Nephron progenitor cell (in vitro differentiated cells): ENCODE data around the gene BCAM.
A peak's percentile ranks its signal among the peaks of the same experiment; 100 is the strongest.
"Not testable (repeated sequence)": the region's sequence is repeated elsewhere in the genome, so short reads cannot be mapped to it uniquely, and the experiment has no call there.

Experiments used
- DNase-seq: peaks from one replicate; pipeline ENCODE4 v3.0.0; 2021
- H3K27ac Mint-ChIP-seq: 2 replicates; pipeline ENCODE4 v1.8.0; 2021; ENCODE audit warnings: mild to moderate bottlenecking, moderate library complexity, mixed read lengths
- H3K27me3 Mint-ChIP-seq: 2 replicates; pipeline ENCODE4 v1.8.0; 2021; ENCODE audit warnings: mild to moderate bottlenecking, low read depth, mixed read lengths; ENCODE audit not compliant: poor library complexity
- H3K36me3 Mint-ChIP-seq: 2 replicates; pipeline ENCODE4 v1.8.0; 2021; ENCODE audit warnings: low read depth, mixed read lengths
- H3K4me1 Mint-ChIP-seq: 2 replicates; pipeline ENCODE4 v1.8.0; 2021; ENCODE audit warnings: mixed read lengths
- H3K4me3 Mint-ChIP-seq: 2 replicates; pipeline ENCODE4 v1.8.0; 2021; ENCODE audit warnings: mild to moderate bottlenecking, moderate library complexity, mixed read lengths
- H3K9me3 Mint-ChIP-seq: 2 replicates; pipeline ENCODE4 v1.8.0; 2021; ENCODE audit warnings: mild to moderate bottlenecking, moderate library complexity, mixed read lengths
- CTCF ChIP-seq: fragments of 200-600 bp; sonication (generic); IDR thresholded peaks from 2 replicates; pipeline ENCODE4 v1.5.0; 2021; ENCODE audit warnings: antibody characterized with exemption

Gene BCAM

DNA sequence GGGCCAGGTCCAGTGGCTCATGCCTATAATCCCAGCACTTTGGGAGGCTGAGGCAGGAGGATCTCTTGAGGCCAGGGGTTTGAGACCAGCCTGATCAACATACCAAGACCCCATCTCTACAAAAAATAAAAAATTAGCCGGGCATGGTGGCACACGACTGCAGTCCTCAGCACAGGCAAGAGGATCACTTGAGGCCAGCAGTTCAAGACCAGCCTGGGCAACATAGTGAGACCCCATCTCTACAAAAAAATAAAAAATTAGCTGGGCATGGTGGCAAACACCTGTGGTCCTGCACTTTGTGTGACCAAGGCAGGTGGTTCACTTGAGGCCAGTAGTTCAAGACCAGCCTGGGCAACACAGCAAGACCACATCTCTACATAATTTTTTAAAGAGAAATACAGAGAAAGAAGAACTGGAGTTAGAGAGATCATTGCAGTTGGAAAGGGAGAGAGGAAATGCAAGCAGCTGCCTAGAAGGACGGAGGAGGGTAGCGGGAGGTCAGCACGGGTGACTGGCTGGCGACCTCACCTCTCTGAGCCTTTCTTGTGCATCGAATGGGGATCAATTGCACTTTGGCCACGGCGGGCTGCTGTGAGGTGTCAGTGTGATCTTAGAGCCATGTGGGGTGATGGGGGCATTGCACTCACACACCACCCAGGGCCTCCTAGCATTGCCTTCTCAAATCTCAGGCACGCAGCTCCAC is 13.9 kb downstream of the BCAM start:
- Mint-ChIP-seq H3K36me3 (no peaks in the 10 kb centered on the region), H3K9me3 (no peaks in the 10 kb centered on the region), H3K4me3 (peak overlapping the region; percentile 41), H3K27ac (peak overlapping the region; percentile 50), H3K27me3 (peaks cover 33% of the 10 kb centered on the region), H3K4me1 (peaks cover 60% of the 10 kb centered on the region)
- peak; percentile 66 for DNase-seq
- no peak for TF ChIP-seq CTCF

DNA sequence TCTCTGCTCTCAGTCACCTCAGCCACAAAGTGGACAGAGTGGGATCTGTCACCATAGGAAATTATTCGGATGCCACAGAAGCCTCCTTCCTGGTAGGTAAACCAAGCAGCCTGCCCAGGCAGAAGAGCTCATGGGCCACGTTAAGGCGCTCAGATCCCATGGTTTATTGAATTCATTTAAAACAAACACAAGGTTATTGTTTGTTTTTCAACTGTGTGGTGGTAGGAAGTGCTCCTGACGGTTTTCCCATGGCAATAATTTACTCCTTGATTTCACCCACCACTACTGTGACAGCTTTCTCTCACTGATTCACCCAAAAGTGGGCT is 14.4 kb downstream of the BCAM start:
- Mint-ChIP-seq H3K4me1 (peaks cover 55% of the 10 kb centered on the region), H3K9me3 (no peaks in the 10 kb centered on the region), H3K27me3 (peaks cover 33% of the 10 kb centered on the region), H3K4me3 (peak overlapping the region; percentile 41), H3K27ac (no peak overlapping the region), H3K36me3 (no peaks in the 10 kb centered on the region)
- TF ChIP-seq CTCF, result no peak
- no peak for DNase-seq

- no peaks in the 10 kb centered on the region for H3K9me3 Mint-ChIP-seq
- H3K4me1 Mint-ChIP-seq, result peaks cover 41% of the 10 kb centered on the region
- peaks cover 37% of the 10 kb centered on the region for H3K27me3 Mint-ChIP-seq
- no peak for TF ChIP-seq CTCF
- no peak overlapping the region for H3K27ac Mint-ChIP-seq
- H3K36me3 Mint-ChIP-seq, result no peaks in the 10 kb centered on the region
- no peak overlapping the region for H3K4me3 Mint-ChIP-seq
- no peak for DNase-seq
Measured at GRCh38 chr19:44824761-44825160, 15.9 kb downstream of the BCAM start.

DNA sequence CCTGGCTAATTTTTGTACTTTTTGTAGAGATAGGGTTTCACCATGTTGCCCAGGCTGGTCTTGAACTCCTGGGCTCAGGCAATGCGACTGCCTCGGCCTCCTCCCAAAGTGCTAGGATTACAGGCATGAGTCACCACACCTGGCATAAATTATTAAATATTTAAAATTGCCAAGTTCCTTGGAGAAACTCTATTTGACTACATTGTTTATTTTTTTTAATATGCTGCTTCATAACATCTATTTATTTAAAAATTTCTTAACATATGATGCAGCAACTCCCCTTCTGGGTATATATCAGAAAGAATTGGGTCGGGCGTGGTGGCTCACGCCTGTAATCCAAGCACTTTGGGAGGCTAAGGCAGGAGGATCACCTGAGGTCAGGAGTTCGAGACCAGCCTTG is 24.0 kb downstream of the BCAM start:
- not testable (repeated sequence) for H3K27ac Mint-ChIP-seq

DNA sequence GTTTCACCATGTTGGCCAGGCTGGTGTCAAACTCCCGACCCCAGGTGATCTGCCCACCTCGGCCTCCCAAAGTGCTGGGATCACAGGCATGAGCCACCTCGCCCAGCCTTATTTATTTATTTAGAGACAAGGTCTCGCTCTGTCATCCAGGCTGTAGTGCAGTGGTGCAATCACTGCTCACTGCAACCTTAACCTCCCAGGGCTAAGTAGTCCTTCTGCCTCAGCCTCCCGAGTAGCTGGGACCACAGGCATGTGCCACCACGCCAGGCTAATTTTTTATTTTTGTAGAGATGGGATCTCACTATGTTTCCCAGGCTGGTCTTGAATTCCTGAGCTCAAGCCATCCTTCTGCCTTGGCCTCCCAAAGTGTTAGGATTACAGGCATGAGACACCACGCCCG is 25.5 kb downstream of the BCAM start:
- H3K4me3 Mint-ChIP-seq, H3K36me3 Mint-ChIP-seq, H3K27ac Mint-ChIP-seq, H3K4me1 Mint-ChIP-seq, DNase-seq, H3K9me3 Mint-ChIP-seq: not testable (repeated sequence)
- peaks cover 52% of the 10 kb centered on the region for H3K27me3 Mint-ChIP-seq

More for the DNA sequence above, 24.0 kb downstream of the BCAM start:
- peaks cover 50% of the 10 kb centered on the region for H3K27me3 Mint-ChIP-seq
- not testable (repeated sequence) for DNase-seq, H3K4me3 Mint-ChIP-seq, H3K9me3 Mint-ChIP-seq, H3K36me3 Mint-ChIP-seq, H3K4me1 Mint-ChIP-seq

DNA sequence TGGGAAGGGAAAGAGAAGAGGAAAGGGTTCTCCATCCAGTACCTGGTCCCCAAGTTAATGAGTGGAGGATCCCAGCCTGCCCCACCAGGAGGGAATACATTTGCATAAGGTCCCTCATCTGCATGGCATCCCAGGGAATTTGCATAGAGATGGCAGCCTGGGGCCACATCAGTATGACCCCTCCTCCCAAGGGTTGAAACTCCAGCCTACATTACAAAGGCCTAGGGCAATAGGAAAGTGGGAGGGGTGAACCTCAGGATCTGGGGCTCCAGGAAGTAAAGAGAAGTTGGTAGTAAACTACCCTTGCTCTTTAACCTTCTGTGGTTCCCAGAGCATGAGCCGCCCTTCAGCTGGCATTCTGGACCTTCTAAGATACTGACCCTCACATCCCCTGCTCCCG is 30.4 kb downstream of the BCAM start:
- TF ChIP-seq CTCF, result no peak
- peaks cover 34% of the 10 kb centered on the region for H3K27me3 Mint-ChIP-seq

DNA sequence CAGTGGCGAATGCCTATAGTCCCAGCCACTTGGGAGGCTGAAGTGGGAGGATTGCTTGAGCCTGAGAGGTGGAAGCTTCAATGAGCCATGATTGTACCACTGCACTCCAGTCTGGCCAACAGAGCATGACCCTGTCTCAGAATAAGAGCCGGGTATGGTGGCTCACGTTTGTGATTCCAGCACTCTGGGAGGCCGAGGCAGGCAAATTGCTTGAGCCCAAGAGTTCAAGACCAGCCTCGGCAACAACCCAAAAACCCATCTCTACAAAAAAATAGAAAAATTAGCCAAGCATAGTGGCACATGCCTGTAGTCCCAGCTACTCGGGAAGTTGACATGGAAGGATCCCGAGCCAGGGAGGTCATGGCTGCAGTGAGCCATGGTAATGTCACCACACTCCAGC is 31.9 kb downstream of the BCAM start:
- no peak for TF ChIP-seq CTCF
- Mint-ChIP-seq H3K4me1 (peaks cover 6% of the 10 kb centered on the region), H3K9me3 (no peaks in the 10 kb centered on the region), H3K27me3 (peaks cover 30% of the 10 kb centered on the region), H3K4me3 (no peak overlapping the region), H3K27ac (no peak overlapping the region), H3K36me3 (no peaks in the 10 kb centered on the region)
- DNase-seq, result no peak

More for the DNA sequence above, 30.4 kb downstream of the BCAM start:
- no peak overlapping the region for H3K4me3 Mint-ChIP-seq
- no peak for DNase-seq
- no peaks in the 10 kb centered on the region for H3K4me1 Mint-ChIP-seq
- no peaks in the 10 kb centered on the region for H3K36me3 Mint-ChIP-seq
- H3K27ac Mint-ChIP-seq, result no peak overlapping the region
- H3K9me3 Mint-ChIP-seq, result no peaks in the 10 kb centered on the region
